22Rv1 (cell line): ENCODE data around the gene ACKR3.

ENCODE experiments used
- CTCF ChIP-seq: fragments of 450-650 bp; IDR thresholded peaks from 2 replicates; pipeline ENCODE4 v1.5.1; 2017; ENCODE audit warnings: mild to moderate bottlenecking
- ZFX ChIP-seq: fragments of 450-650 bp; IDR thresholded peaks from 2 replicates; pipeline ENCODE4 v1.6.1; 2017; ENCODE audit warnings: antibody characterized with exemption, borderline replicate concordance

GRCh38 chr2:236629961-236630872 lies 60.6 kb downstream of the ACKR3 start:
- no peak for TF ChIP-seq CTCF
- no peak for TF ChIP-seq ZFX
